IPS DF 19.7 (cell line): ENCODE measurements around the gene MAST2.
A peak's percentile ranks its signal among the peaks of the same experiment; 100 is the strongest.

Experiments
- DNase-seq: peaks from one replicate; pipeline ENCODE4 v3.0.0-alpha.2; 2013; ENCODE audit warnings: low read depth, low spot score

Gene MAST2

DNA sequence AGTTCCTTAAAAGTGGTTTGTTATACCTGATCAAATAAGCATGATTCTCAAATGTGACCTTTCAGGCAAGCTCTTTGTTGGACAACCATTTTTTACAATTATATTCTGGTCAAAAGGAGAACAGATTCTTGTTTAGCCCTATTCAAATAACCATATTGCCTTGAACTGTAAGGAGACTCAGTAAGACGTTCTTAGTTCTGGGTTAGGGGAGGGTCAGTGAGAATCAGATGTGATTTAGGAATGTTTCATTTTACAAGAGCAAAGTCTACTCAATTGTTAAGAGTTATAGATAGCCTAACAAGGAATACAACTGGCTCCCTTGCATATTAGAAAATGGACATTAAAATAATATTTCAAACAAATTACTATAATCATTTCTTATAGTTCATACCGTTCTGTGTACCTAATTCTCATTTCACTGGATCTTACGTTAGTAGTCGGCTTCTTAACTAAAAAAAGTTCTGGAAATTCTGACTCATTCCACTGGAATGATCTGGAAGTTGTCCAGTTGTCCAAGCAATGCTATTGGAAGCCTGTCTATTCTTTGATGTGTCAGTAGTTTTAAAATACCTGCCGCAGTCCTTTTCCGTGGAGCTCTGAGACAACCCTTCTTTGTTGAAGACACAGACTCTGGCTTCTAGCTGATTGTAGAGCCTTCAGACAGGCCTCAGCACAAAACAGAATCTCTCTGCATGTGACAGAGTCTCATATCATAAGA, 88.8 kb downstream of the MAST2 start:
- DNase-seq = no peak

DNA sequence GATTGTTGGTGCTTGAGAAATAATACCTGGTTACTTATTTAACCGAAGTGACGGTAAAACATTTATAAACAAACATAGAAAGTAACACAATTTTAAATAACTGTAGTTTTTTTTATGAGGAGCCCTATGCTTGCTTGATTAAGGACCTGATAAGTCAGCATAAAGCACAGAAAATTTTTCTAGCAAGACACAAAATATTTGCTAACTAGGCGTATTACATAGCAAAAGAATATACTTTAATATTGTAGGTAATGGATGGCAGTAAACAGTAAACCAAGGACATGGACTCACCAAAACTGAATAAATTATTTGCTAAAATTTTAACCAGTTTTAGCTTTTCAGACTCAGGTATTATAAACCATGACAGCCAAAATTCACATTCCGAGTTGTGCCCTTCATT, 90.9 kb downstream of the MAST2 start:
- DNase-seq = no peak

DNA sequence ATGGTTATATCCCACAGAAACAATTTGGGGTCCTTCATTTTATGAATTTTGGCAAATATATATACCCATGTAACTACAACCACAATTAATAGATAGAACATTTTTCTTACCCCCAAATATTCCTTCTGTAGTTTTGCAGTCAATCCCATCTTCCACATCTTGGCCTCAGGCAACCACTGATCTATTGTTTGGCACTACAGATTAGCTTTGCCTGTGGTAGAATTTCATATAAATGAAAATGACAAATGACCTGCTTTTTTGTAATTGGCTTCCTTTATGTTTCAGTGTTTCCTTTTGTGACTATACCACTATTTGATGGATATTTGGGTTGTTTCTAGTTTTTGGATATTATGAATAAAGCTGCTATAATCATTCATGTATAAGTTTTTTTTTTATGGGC, 91.5 kb downstream of the MAST2 start:
- no peak for DNase-seq

DNA sequence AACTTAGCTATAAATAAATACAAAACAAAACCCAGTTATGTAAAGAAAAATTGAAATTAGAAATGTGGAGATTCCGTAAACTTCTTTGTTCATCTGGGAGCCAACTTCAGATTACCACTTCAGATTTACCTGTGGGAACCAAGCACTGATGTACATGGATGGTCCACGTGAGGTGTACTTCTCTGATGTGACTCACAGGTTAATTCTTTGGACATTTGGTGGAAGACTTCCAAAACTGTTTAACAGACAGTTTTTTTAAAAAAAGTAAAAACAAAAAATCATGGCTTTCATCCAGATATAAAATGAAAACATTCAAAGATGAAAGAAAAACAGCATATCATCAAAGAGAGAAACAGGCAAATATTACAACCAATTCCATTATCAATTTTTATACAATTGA, 92.0 kb downstream of the MAST2 start:
- no peak for DNase-seq

DNA sequence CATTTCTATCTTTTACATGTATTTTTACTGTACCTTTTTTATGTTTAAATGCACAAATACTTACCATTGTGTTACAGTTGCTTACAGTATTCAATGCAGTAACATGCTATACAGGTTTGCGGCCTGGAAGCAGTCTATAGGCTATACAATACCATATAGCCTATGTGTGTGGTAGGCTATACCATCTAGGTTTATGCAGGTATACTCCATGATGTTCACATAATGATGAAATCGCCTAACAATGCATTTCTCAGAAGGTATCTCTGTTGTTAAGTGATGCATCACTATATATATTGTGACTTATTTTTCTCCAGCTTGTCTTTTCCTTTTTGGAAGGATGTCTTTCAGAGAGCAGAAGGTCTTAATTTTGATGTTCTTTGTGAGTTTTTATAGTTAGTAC, 103.5 kb downstream of the MAST2 start:
- no peak for DNase-seq

DNA sequence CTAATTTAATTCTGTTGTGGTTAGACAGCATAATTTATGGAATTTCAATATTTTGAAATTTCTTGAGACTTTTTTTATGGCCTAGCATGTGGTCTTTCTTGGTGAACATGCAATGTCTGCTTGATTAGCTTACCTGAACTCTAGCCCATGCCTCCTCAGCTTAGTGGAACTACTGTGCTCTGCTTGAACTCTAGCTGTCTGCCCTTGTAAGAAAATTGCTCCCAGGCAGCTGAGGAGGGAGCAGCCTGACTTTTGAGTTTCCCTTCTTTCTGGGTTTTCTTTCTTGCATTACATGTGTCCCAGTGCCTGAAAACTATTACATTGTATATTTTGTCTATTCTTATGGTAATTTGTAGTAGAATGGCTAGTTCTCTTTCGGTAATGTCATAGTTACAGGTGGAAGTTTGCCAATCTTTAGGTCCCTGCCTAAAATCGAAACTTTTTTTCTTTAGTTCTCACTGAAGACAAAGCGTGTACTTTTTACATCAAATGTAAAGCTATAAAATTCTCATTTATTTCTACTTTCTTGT, 105.3 kb downstream of the MAST2 start:
- DNase-seq = no peak

DNA sequence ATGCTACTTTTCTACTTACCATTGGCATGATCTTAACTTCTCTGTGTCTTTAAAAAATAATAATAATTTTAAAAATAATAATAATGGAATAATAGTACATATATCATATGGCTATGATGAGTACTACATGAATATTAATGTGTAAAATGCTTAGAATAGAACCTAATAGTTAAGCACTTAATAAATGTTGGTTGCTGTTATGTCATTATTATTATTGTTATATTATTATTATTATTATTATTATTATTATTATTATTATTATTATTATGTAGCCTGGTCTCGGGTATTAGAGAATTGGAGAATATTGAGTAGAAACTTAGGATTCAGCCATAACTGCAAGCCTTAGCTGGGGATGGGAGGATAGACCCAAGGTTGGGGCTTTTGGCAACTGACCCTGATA, 108.2 kb downstream of the MAST2 start:
- DNase-seq = no peak

DNA sequence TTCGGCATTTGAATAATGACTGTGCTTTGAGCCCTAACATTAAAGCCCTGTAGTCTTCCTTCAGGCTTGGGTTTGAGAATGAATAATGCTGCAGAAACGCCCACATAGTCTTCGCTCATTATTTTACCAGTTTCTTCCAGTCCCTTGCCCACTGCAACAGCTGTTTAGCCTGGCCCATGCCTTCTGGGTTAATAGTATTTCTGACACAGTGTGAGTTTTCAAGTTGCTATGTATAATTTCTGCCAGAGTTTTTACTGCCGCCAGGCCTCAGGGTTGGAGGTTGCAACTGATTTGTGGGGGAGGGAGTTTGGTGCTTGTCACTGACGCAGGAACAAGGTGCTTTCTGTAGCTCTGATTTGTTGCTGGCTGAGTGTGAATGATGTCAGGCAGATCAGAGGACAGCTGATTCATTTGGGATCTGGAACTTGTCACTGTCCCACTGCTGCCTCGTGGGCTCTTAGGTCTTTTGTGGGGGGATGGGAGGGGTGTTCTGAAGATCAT, 109.8 kb downstream of the MAST2 start:
- no peak for DNase-seq

DNA sequence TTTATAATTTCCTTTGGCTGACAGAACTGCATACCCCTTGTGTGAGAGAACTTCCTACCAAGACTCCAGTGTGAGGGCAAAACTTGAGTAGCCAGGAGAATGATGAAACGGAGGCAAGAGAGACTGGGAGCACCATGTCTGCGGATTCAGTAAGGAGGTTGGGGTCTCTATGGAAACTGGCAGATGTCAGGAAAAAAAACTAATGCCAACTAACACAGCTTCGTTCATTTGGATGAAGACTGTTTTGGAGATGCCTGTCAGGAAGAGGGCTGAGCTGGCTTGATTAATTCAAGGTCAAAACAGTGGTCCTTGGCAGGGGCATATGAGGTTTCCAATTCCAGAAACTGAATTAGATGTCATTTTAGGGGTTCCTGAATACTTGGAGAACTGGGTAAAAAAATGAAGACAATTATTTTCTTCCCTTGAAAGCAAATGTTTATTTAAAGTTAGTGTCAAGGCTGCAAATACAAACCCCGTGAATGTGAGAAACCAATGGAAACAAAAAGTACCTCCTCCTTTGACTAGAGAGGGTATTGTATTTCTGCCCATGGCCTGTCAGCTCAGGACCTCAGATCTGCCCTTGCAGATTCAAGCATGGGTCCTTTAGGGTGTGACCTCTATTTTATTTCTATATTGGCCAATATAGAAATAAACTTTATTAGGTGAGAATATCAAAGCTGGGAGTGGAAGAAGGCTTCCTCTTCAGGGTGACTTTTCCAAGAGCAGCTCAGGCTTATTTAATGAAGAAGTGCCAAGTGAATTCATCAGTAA, 110.5 kb downstream of the MAST2 start:
- DNase-seq = no peak

DNA sequence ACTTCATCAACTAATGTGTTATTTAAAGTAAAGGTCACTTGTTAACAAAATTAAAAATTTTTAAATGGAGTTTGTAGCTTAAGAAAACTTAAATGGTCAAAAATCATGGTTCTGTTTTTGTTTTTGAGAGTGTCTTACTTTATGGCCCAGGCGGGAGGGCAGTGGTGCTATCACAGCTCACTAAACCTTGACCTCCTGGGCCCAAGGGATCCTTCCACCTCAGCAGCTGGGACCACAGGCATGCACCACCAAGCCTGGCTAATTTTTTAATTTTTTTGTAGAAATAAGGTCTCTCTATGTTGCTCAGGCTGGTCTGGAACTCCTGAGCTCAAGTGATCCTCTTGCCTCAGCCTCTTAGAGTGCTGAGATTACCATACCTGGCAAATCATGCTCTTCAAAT, 111.4 kb downstream of the MAST2 start:
- DNase-seq = no peak

DNA sequence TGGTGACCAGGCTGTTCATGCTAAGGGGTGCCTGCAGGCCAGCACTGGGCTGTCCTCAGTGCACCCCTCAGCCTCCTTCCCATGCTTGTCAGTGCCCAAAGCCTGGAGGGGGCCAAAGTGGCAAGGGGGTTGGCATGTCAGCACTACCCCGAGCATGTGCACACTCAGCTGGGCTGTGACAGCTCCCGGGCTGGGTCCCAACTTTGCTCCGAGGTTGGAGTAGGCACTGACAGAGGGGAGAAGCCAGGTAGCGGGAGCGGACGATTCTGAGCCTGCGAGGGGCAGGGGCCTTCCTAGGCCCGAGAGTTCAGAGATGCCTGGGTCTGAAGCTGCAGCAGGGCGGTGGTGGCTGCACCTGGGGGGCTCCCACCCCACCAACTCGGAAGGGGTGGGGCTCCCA, 119.0 kb downstream of the MAST2 start:
- no peak for DNase-seq

DNA sequence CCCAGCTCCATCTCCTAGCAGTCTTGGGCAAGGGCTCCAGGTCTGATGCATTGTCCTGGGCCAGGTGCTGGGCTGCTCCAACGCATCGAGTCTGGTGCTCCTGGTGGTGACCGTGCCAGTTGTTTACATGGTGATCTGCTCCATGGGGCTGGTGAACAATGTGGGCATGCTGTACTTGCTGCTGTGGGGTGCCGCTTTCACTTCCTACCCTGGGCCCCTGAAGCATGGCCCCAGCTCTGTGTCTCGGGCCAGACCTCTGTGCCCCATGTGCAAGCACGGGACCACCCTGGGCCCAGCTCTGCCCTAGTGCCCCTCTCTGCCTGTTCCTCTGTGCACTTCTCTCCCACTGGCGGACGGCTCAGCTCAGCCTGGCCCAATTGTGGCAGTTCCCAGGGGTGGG, 119.4 kb downstream of the MAST2 start:
- no peak for DNase-seq

DNA sequence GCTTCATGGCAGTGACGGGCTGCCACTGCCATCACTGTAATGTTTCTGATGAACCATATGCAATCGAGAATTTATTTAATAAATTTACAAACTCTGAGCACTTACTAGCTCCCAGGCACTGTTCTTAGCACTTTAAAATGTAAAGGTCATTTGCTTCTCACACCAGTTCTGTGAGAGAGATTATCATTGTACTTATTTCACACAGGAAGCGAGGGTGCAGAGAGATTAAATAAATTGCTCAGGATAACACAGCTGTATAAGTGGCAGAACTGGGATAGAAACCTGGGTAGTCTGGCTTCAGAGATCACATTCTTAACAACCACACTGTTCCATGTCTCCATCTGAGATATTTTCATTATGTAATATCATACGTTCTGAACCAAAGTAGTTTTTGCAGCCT, 119.9 kb downstream of the MAST2 start:
- DNase-seq = no peak

DNA sequence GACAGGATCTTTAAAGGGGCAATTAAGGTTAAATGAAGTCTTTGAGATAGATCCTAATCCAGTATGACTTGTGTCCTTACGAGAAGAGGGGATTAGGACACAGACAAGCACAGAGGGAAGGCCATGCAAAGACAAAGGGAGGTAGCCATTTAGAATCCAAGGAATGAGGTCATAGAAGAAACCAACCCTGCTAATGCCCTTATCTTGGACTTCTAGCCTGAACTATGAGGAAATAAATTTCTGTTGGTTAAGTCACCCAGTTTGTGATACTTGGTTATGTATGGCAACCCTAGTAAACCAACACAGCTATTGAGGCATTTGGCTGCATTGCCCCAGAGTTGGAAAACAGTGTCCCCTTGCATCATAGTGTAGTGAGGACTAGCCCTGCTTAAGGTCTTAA, 121.3 kb downstream of the MAST2 start:
- no peak for DNase-seq

DNA sequence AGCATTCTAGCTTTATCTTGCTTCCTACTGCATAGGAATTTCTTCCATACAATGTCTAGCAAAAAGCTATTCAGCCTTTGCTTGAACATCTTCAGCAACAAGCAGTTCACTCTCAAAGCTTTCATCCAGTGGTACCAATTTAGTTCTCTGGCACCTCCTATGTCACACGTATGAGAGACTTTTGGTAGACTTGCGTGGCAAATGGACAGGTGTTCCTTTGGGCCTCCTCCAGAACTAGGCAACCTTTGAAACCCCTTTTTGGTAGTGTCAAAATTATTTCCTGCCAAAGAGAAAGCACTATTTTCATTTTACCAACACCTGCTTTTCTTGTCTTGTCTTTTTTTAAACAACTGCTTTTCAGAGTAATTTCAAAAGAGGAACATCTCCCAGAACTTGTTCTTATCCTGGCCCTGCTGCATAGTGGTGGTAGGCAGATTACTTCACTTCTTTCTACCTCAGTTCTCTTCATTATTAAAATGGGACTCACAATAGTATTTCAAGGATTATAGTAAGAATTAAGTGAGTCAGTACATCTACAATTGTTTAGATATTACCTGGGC, 122.4 kb downstream of the MAST2 start:
- DNase-seq = no peak

DNA sequence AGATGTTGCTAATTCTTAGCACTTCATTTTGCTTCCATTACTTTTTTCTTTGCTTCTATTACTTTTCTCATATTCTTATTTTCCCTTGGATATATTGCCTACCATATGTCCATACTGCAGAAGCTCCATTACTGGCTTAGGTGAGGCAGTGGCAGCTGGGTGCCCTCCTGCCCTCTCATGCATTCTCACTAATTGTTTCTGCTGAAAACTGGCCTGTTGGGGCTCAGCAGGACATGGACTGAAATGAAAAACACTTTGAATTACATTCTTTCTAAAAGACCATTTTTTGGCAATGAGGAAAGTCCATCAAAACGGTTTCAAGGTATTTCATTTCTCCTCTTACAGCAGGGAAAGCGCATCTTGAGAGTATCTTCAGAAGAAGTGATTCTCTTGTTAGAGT, 122.9 kb downstream of the MAST2 start:
- no peak for DNase-seq

DNA sequence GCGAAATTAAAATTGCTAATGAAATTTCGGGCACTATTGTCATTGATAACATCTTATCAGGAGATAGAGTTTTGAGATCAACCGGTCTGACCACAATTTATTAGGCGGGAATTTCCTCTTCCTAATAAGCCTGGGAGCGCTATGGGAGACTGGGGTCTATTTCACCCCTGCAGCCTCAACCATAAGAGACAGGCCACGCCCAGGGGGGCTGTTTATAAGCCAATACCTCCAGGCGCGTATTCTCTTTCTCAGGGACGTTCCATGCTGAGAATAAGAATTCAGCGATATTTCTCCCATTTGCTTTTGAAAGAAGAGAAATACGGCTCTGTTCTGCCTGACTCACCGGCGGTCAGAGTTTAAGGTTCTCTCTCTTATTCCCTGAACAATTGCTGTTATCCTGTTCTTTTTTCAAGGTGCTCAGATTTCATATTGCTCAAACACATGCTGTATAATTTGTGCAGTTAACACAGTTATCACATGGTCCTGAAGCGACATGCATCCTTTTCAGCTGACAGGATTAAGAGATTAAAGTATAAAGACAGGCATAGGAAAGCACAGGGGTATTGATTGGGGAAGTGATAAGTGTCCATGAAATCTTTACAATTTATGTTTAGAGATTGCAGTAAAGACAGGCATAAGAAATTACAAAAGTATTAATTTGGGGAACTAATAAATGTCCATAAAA, 124.0 kb downstream of the MAST2 start:
- peak; percentile 28 for DNase-seq

DNA sequence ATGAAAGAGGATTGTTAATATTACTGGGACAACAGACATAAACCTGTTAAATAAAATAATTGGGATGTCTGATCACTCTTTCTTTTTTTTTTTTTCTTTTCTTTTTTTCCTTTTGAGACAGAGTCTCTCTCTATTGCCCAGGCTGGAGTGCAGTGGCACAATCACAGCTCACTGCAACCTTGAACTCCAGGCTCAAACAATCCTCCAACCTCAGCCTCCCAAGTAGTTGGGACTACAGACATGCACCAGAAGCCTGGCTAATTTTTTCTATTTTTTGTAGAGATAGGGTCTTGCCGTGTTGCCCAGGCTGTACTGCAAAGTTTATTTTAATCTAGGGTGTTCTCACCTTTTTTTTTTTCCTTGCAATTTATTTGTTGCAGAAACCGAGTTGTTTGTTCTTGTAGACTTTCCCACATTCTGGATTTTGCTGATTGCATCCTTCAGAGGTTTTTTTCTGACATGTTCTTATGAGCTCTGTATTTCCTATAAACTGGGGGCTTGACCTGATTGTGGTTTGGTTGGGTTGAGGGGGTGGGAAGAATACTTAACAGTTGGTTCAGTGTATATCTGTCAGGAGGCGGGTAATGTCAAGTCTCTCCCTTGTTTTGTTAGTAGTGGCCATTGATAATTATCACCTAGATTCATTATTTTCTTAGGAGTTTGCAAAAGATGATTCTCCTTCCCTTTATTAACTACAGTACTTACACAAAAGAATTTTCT, 125.2 kb downstream of the MAST2 start:
- no peak for DNase-seq

DNA sequence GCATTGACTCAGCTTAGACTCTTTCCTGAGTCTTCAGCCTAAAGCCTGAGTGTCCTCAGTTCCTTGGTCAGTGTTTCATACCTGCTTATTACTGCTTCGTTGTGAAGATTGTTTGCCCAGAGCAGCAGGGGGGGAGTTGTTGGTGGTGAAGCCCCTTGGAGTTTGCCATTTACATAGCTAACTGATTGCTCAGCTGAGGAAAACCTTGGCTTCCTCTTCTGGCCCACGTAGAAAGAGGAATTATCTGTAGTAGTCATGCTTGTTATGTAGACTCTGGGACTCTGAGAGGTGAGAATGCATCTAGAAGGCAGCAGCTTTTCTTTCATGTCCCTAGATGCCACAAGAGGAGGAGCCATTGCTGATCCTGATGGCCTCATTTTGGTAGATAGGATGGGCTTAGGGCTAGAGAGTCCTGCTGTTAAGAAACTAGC, 125.9 kb downstream of the MAST2 start:
- peak; percentile 59 for DNase-seq

DNA sequence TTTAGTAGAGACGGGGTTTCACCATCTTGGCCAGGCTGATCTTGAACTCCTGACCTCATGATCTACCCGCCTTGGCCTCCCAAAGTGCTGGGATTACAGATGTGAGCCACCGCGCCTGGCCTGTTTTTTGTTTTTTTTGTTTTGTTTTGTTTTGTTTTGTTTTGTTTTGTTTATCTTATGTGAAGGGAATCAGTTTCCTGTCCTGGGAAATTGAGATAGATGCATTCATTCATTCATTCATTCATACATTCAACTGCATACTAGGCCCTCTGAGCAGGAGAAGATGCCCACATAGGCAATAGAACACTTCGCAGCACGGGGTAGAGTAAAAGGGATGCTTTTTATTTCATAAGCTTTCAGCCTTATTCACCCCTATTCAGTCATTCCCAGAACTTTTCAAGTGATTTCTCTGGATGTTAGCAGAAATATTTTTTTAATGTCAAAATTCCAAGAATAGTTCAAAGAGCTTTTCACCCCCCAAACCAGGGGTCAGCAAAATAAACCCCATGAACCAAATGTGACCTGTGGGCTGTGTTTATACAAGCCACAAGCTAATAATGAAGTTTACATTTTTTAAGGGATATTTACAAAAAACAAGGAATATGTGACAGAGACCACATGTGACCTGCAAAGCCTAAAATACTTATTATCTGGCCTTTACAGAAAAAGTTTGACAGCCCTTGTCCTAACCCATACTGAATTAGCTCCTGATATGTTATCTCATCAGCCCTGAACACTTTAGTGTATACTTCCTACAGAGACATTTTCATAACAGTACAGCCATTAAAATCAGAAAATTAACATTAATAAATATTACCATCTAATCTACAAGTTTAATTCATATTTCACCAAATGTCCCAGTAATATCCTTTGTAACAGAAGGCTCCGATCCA, 127.1 kb downstream of the MAST2 start:
- no peak for DNase-seq
